LNCaP clone FGC (cell line): ENCODE measurements around the gene SIPA1L3.

Experiments used
- DNase-seq: peaks from one replicate; pipeline ENCODE4 v3.0.0-alpha.2; 2011; ENCODE audit warnings: low read depth
- H3K4me3 ChIP-seq: 2 replicates; pipeline ENCODE4 v1.5.1; 2011; ENCODE audit warnings: mild to moderate bottlenecking, low read depth, low read length, control low read depth
- CTCF ChIP-seq: IDR thresholded peaks from 2 replicates; pipeline ENCODE4 v1.5.1; 2012; ENCODE audit warnings: mild to moderate bottlenecking; ENCODE audit not compliant: control insufficient read depth, insufficient read depth; ENCODE audit errors: extremely low read depth

Gene SIPA1L3

DNA sequence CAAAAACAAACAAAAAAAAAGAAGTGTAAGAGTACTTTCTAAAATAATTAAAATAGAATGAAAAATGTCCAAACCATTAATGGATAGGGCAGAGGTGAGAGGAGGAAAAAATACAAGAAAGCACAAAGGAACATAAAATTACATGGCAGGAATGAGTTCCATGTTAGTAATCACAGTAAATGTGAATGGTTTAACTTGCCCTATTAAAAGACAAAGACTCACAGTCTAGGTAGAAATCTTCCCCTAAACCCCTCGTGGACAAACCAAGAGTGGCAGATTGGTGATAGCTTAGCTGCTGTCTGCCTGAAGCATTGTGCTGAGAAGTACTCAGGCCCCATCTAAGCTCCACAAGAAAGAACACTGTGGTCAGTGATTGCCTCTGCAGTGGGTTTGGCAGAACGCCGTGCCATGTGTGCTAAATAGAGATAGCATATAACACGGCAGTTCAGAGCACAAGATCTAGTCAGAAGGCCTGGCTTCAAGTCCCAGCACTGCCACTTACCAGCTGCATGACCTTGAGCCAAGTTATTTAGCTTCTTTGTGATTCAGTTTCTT lies 213.5 kb downstream of the SIPA1L3 start:
- DNase-seq = no peak
- no peak for TF ChIP-seq CTCF
- H3K4me3 ChIP-seq = no peak overlapping the region

DNA sequence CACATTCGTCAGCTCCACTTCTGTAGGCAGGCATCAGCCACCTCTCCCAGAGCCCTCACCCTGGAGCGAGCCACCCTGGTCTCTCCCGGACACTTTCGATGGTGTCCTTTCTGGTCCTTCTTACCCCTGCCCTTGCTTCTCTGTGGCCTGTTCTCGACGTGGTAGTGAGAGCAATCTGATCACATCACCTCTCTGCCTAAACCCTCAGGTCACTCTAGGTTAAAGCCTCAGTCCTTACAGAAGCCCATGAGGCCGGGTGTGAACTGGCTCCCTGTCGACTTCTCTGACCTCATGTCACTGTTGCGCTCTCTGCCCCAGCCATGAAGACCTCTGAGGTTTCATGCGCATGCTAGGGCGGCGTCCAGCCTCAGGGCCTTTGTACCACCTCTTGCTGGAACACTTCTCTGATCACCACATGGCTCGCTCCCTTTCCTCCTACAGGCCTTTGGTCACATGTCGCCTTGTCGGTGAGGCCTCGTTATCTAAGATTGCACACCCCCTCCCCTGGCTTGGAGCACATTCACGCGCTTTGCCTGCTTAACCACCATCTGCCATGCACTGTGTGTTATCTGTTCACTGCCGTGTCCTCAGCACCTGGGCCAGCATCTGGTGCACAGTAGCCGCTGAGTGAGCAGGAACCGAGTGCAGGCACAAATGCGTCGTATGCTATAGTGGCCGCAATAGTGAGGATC lies 215.5 kb downstream of the SIPA1L3 start:
- DNase-seq = no peak
- no peak overlapping the region for H3K4me3 ChIP-seq
- no peak for TF ChIP-seq CTCF

GRCh38 chr19:38125238-38125637 lies 218.2 kb downstream of the SIPA1L3 start:
- no peak for DNase-seq
- no peak for TF ChIP-seq CTCF
- no peak overlapping the region for H3K4me3 ChIP-seq

GRCh38 chr19:38130399-38130798 lies 223.4 kb downstream of the SIPA1L3 start:
- no peak overlapping the region for H3K4me3 ChIP-seq
- no peak for TF ChIP-seq CTCF
- DNase-seq = no peak

DNA sequence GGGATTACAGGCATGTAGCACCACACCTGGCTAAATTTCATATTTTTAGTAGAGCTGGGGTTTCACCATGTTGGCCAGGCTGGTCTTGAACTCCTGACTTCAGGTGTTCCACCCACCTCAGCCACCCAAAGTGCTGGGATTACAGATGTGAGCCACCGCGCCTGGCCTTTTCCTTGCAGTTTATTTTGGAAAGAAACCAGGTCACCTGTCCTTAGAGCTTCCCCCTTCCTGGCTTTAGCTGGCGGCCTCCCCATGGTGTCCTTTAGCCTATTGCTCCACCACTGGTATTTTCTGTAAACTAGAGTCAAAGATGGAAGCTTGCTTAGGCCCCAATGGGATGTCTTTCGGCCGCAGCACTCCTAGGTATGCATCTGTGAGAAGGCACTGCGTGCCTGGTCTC lies 225.8 kb downstream of the SIPA1L3 start:
- no peak for TF ChIP-seq CTCF
- DNase-seq = no peak
- H3K4me3 ChIP-seq = no peak overlapping the region

- no peak for DNase-seq
- H3K4me3 ChIP-seq = no peak overlapping the region
Observed at GRCh38 chr19:38133319-38133718, 226.3 kb downstream of the SIPA1L3 start.

More at GRCh38 chr19:38133319-38133718, 226.3 kb downstream of the SIPA1L3 start:
- no peak for TF ChIP-seq CTCF
